HG03025 (cell line): ENCODE data around the gene CSHL1.

Experiments used
- ATAC-seq: cut with Tn5 transposase; IDR thresholded peaks from one replicate; pipeline ENCODE4 v1.9.1; 2021; ENCODE audit warnings: mild to moderate bottlenecking, moderate library complexity; ENCODE audit not compliant: unreplicated experiment, low FRiP score

CSHL1 gene

DNA sequence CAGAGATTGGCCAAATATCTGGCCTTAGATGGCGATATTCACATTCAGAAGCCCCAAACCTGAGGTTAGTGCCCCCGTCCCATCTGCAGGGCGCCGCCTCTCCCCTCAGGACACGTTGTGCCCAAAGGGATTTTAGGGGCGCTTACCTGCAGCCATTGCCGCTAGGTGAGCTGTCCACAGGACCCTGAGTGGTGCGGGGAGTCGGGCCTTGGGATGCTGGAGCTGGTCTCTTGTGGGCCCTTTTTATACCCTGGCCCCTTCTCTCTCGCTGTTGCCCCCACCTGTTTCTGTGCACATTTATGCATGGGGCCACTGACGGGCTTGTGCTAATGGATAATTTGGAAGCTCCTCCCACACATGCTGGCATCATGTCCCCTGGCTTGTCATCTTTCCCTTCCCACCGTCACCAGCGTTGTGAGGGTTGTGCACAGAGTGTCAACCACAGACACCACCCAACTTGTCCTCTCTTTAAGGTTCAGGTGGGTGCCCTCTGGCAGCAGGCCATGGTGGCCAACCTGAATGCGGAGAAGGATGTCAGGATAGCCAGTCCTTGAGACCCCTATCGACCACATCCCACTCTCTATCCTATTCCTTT is at the start of gene CSHL1:
Gene CSHL1, minus strand, starts transcription at position 218 of the 595 bp plus-strand sequence. Its CDS starts 62 bp downstream, at position 156.
- ATAC-seq: no peak

DNA sequence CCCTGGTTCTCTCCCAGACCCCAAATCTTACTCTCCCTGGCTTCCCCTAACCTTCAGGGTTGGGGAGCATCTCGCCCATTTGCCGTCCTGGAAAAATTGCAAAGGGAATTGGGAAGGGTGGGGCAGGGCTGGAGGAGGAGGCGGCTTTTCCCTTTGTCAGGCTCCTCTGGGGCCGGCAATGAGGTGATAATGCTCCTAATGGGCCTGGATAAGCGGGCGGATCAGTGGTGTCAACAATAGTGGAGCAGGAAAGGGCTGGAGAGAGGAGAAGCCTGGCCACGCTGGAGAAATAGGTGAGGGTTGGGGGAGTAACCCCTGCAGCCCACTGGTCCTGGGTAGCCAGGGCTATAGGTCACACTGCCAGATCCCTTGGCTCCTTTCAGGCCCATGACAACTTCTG is 49.4 kb upstream of the CSHL1 start:
- no peak for ATAC-seq

DNA sequence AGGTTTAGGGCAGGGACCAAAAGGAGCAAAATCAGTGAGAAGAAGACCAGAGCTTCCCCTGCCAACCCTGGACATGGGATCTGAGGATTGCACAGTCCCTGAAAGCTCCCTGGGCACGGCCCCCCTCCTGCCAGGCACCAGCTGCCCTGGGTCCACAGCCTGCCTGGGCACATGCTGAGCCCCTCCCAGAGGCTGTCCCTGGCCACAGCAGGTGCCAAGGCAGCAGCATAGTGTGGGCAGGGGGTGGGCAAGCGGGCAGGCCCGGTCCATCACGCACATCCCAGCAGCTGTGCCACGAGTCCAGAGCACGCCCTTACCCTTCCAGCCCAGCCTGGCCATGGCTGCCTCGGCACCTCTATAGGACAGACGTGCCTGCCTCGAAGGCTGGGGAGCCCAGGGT is 48.9 kb upstream of the CSHL1 start:
- ATAC-seq: no peak

DNA sequence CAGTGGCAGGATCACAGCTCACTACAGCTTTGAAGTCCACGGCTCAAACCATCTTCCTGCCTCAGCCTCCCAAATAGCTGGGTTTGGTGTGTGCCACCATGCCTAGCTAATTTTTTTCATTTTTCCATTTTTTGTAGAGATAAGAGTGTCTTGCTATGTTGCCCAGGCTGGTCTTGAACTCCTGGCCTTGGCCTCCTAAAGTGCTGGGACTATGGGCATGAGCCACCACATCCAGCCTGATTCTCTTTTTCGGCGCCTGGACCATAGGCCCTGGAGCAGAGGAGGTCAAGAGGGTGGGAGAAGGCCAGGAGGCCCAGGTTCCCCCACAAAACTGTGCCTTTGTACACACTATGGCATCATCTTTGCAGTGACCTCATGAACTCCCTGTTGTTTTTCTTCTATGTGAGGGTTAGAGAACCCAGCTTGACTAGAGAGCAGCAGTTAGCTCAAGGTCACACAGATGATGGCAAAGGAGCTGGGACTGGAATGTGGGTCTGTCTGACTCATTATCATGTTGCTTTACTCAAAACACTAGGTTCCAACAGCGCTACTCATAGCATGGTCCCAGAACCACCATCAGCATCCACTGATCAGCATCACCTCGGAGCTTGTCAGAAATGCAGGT is 45.4 kb upstream of the CSHL1 start:
- ATAC-seq: no peak

DNA sequence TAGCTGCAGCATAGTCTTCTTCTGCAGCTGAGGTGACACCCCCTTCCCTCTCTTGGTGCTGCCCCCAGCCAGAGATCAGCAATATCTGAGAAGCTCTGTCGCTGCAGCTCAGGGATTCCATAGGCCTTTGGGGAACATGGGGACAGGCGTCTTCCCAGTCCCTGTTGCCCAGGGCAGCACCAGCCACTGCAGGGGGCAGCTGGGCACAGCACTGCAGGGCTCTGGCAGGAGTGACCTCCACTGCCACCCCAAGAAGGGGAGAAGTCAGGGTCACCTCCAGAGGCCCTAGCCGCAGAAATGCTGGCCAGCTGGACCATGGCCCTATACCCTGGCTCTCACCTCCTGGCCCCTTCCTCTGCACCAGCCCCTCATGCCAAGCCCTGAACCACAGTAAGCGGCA is 44.7 kb upstream of the CSHL1 start:
- ATAC-seq: no peak

DNA sequence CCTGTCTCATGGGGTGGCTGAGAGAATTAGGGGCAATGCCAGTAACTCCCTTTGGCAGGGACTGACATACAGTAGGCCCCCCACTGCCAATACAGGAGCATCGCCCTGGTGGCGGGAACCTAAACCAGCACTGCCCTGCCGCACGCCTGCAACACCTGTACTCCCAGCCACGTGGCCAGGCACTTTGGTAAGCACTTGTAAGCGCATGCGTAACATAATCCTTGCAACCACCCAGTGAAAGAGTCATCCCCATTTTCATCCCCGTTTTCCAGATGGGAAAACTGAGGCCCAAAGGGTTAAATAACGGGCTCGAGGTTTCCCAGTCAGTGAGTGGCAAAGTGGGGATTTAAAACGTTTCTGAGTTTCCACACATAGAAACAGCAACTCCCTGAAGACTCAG is 44.2 kb upstream of the CSHL1 start:
- no peak for ATAC-seq

DNA sequence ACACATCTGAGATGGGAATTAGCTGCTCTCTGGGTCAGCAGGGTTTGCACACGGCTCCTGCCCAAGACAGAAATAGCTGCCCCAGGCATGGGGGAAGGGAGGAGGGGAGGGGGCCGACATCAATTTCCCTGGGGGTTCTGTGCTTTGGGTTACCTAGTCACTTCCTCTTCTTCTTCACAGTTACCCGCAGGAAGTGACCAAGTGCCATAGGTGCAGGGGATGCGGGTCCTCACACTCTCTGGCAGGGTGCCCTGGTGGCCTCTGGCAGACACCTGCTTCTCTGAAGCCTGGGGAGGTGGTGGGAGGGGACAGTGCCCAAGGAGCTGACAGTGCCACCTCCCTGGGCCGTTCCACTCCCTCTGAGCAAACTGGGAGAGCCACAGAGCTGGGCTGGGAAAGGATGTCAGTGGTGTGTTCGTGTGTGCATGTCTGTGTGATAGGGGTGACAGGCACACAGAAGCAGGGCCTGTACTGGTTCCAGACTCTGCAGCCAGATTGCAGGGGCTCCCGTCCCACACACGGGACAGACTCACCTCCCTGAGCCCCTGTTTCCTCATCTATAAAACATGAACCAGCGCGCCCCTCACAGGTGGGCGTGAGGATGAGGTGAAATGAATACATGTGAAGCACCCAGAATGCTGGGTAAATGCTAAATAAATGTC is 43.5 kb upstream of the CSHL1 start:
- no peak for ATAC-seq

DNA sequence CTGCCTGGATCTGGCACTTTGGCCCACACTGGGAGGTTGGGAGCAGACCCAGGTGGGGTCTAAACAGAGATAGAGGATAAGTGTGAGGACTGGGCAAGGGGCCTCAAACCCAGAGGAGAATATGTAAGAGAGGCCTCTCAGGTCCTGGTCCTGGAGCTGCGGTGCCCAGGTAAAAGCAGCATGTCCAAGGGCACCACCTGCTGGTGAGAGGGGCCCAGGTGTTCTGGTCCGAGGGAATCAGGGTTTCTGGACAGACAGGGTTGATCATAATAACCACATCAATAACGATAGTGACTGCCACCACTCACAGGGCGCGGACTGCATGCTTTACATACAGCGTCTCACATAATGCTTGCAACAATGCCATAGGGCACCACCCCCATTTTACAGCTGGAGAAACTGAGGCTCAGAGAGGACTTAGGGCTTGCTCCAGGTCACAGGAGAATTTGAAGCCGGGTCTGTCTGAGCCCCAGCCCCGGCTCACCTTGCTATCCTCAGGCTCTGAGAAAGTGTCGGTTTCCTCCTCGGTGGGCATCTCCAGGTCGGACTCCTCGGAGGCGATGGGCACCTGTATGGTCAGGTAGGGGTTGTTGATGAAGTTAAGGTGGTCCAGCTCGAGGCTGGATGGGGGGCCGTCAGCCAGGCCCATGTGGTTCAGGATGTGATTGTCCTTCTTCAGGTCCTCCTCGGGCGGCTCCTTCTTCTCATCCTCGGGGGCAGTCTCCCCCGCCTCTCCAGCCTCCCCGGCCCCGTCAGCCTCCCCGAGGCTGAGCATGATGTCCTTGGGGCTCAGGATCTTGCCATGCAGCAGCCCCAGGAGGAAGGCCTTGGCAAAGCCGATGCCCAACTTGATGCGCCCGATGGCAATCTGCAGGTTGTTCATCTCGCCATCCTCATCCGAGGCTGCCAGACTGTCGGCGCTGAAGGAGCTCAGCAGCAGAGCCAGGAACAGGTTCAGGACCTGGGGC is 40.2 kb upstream of the CSHL1 start:
- no peak for ATAC-seq

DNA sequence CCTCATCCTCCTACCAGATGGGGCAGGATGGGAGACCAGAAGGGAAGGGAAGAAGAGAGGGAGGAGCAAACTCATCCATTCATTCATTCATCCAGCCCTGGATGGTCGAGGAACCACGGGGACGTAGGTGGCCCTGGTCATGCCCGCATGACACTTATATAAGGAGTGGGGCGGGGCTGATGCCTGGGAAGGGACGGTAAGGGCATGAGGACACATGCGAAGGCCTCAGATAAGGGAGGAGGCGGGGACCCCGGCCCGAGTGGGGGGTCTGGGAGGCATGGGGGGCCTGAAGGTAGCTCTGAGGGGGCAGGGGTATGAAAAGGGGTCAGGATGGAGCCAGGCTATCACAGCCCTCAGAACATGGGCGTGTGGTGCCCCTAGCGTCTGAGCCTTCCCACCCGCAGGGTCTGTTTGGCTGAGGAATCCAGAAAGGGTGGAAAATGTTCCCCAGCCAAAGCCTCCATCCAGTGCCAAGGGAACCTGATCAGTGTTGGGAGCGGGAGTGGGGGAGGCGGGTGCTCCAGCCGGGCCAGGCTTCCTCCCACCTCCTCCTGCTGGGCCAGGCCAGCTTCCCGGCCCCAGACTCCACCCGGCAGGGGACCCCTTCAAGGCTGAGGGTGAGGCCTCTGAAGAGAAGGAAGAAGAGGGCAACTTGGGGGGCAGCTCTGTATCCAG is 38.7 kb upstream of the CSHL1 start:
- no peak for ATAC-seq

DNA sequence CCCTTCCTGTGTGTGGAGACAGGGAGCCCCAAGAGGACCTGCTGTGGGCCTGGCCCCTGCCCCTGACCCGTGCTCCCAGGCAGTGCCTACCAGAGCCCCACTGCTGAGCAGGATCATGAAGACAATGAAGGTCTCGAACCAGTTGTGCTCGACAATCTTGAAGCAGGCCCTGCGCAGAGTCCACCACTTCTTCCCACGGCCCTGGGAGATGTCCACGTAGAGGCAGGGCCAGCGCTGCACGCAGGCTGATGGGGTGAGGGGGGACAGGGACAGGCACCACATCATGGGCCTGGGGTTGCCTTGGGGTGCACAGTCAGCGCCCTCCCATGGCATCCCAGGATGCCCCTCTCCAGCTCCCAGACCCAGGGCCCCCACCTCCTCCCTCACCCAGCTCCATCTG is 37.5 kb upstream of the CSHL1 start:
- ATAC-seq: no peak

DNA sequence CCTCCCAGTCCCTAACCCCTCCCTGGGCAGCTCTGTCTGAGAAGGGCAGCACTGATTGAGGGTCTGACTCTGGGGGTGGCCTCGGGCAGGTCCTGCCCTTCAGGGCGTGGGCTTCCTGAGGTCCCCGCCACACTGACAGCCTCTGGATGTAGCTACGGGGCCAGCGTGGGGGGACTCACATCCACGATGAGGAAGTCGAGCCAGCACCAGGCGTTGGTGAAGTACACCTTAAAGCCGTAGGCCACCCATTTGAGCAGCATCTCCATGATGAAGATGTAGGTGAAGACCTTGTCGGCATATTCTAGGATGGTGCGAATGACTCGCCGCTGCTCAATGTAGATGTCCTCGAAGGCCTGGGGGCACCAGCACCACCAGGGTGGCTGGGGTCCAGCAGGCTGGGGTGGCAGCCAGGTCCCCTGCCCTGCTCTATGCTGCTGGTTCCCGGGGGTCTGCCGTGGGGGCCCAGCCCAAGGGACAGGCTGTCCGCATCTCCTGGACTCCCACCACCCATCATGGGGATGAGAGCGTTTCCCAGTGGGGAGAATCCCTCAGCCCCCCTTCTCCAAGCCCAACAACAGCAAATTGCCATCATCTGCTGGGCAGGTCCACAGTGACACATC is 36.8 kb upstream of the CSHL1 start:
- no peak for ATAC-seq

DNA sequence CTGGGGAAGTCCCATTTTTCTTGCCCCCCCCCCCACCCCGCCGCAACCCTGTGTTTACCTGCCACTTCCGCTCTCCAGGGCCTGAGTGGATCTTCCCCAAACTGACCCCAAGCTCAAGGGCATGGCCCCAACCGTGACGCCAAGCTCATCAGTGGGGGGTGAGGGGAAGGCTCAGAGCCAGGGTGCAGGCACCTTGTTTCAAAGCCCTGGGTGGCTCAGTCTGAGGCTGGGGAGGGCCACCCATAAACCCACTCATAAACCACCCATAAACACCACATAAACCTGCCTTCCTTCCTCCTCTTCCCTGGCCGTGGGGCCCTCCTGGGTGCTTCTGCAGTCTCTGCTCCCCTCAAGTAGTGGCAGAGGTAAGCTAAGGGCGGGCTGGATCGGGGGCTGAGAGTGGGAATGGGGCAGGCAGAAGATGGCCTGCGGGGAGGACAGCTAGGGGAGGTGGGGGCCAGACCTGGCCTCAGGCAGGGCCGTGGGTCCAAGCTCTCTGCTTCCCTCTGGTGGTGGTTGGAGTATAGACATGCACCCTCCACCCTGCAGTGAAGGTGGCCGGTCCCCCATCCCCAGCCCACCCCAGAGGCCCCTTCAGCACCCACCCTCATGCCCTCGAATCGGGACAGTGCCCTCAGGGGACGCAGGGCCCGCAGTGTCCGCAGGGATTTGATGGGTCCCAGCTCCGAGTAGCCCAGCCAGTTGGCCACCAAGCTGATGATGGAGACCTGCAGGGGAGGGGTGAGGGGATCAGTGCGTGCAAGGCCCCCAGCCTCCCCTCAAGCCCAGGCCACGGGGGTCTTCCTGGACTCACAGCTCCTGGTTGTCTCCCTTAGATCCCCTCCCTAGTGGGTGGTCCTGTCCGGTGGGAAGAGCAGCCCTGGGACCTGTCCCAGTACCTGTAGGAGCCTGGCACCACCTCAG is 35.6 kb upstream of the CSHL1 start:
- ATAC-seq: no peak

DNA sequence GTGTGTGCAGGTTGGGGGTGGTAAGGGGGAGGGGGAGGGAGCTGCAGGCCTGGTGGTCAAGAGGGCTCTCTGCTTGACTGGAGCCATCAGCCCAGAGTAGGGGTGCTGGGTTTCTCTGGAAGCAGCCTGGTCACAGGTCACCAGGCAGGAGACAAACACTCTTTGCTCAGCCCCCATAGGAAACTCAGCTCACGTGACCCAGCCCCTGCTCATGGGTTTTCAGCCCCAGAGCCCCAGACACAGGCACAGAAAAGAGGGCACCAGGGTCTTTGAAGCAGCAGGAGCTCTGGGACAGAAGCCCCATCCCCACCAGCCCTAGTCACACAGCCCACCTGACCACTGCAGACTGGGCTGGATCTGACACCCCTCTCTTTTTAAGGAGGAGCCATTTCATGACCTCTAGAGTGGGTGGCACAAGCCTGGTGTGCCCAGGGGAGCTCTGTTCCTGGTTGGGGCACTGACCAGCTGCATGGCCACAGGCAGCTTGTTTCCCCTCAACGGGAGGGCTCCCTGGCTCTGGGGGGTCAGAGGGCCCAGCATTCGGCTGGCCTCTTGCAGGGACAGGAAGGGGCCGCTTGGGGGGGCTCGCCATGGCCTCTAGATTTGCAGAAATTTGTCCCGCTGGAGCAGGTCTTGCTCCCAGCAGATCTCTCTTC is 34.9 kb upstream of the CSHL1 start:
- ATAC-seq: no peak

DNA sequence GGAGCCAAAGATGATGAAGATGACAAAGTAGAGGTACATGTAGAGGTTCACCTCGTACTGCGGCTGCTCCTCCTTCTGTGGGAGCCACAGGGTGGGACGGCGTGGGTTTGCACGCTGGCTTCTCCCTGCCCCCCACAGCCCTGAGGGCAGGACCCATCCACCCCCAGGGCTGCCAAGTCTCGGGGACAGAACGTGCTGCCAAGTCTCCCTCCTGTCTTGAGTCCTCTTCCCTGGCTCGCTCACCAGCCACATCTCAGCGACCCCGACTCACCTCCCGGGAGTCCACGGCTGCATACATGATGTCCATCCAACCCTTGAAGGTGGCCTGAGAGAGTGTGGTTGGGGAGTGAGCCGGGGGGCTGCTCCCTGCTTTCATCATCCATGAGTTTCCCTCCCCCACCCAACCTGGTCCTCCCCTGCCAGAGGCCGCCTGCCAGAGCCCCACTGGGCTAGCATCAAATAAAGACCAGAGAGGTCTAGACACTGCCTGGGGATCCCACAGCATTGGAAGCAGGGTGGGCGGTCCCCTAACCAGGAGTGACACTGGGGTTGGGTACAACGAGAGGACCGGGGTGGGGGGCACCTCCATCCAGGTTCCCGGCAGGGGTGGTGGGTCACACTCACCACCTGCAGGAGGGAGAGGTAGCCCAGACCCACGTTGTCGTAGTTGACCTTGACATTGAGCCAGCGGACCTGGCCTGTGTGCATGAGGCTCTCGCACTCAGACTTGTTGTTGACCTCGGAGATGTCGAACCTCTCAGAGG is 33.9 kb upstream of the CSHL1 start:
- ATAC-seq: no peak

DNA sequence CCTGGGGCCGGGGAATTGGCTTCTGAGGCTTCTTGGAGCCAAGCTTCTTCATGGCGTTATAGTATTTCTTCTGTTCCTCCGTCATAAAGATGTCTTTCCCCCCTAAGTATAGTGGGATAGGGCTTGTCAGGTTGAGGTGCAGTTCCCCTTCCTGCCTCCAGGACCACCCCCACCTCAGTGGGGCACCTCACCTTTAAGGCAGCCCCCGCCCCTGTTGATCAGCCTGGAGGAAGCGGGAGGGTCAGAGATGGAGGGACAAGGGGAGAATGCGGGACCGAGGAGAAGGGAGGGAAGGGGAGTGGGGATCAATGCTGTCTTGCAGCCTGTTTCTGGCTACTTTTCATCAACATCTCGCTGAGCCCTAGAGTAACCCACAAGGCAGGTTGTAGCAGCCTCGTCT is 32.7 kb upstream of the CSHL1 start:
- no peak for ATAC-seq

DNA sequence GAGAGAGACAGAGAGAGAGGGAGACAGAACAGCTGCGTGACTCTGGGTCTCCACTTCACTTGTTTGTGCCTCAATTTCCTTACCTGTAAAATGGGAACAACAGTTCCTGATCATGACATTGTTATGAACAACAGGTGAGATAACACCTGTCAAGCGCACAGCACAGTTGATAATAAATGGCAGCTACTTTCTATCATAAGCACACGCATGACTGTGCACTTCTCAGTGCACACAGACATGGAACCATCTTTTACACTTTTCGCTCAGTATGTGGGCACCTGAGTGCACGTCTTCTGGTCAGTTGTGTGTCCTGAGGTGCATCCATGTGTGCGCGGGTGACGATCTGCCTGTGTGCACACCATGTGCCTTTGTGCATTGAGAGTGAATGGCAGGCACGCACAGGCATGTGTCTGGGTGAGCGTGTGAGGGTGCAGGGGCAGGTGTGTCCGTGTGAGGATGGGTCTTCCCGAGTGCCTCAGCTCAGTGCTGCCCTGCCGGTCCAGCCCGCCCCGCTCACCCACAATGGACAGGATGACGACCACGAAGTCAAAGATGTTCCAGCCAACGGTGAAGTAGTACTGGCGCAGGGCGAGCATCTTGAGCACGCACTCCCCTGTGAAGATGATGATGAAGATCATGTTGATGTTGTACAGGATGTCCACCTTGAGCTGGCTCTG is 31.4 kb upstream of the CSHL1 start:
- ATAC-seq: no peak

DNA sequence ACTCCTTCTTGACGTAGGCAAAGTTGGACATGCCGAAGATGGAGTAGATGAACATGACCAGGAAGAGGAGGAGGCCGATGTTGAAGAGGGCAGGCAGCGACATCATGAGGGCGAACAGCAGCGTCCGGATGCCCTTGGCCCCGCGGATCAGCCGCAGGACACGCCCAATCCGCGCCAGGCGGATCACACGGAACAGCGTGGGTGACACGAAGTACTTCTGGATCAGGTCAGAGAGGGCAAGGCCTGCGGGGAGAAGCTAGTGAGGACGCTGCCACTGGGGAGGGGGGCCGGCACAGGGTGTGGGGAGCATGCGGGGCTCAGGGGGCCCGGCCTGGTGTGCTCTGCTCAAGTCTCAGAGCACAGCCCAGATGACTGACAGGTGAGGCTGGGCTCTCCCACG is 30.7 kb upstream of the CSHL1 start:
- no peak for ATAC-seq
